Left ventricle myocardium superior (tissue), 1 donor: Measurements from ENCODE around the gene CCL7. TPM values are rescaled to one million over a fixed set of nuclear protein-coding genes. Genes with fewer than 3 reads are reported as not detected.

Source experiments
- ATAC-seq: fragments of 200-7000 bp; cut with Tn5 transposase; one replicate; pipeline ENCODE4 v1.9.1; 2020; ENCODE audit warnings: mild to moderate bottlenecking, moderate library complexity
- DNase-seq: peaks from one replicate; pipeline ENCODE4 v3.0.0-alpha.2; 2020
- intact Hi-C: fragments of 100-400 bp; cut with micrococcal nuclease; formaldehyde crosslinking; loops from one replicate; pipeline ENCODE4 v1.11.0; 2022
- total RNA-seq: library from RNA; stranded (reverse); fragmentation: NEBNext Ultra II Directional; extraction: Animal tissue kit (Norgen Biotek cat#: 25700); gene quantifications from one replicate; pipeline ENCODE4 v1.2.1, GENCODE V29; 2021
- donor health status: DM: no; HTN: yes; CAD: no; lungs with severe emphysema.

The CCL7 gene
- total RNA-seq, 1 donor from 2014 or later = not detected

- DNase-seq (no peak), ATAC-seq (no peak)
- intact Hi-C loops = no loop called here
These were observed 4.3 kb upstream of the CCL7 start for GRCh38 chr17:34265711-34266110.

GRCh38 chr17:34275881-34276280, 5.9 kb downstream of the CCL7 start:
- ATAC-seq (no peak), DNase-seq (no peak)
- intact Hi-C loops = no loop called here

DNA sequence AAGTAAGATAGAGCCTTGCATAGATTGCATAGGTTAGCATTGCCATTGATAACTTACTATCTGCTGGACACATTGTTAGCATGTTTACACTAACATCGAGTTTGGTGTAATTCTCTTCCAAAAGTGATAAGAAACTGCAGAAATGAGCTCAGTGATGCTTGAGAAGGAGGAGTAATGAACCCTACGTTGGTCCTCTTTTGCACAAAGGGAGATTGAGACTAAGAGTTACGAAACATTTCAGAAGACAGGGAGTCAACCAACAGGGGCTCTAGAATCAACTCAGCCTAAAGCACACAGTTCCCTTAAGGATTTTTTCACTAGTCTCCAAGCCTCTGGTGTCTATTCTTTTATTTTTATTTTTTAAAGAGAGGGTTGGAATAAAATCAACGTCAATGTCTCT, 6.8 kb downstream of the CCL7 start:
- ATAC-seq (no peak), DNase-seq (no peak)
- intact Hi-C loops = no loop called here

DNA sequence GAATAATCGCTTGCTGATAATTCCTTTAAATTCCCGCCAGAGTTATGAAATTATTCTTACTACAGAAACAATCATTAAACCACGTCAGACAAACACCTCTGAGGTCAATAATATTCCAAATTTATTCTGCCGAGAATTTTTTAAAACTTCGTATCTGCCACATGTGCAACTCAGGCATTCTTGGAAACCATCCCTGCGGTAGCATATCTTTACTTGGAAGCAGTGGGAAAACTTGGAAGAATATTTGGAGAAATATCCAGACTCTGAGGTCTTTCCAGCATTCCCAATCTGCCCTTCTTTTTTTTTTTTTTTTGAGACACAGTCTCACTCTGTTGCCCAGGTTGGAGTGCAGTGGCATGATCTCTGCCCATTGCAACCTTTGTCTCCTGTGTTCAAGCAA, 13.6 kb downstream of the CCL7 start:
- ATAC-seq (peak; percentile 53), DNase-seq (no peak)
- intact Hi-C loops = no loop called here

GRCh38 chr17:34285286-34285792, 15.3 kb downstream of the CCL7 start, which contains the start of gene CCL11:
Gene CCL11 (plus strand): TSS chr17:34285742. CDS start chr17:34285809, 67 bp downstream.
- intact Hi-C loops = no loop called here
- peak; percentile 29 for DNase-seq
- ATAC-seq = peak; percentile 86

DNA sequence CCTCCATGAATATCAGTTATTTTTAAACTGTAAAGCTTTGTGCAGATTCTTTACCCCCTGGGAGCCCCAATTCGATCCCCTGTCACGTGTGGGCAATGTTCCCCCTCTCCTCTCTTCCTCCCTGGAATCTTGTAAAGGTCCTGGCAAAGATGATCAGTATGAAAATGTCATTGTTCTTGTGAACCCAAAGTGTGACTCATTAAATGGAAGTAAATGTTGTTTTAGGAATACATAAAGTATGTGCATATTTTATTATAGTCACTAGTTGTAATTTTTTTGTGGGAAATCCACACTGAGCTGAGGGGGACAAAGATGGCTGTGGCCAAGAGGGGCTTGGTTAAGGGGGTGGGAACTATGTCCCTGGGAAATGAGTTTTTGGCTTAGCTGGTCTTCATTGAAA, 17.9 kb downstream of the CCL7 start:
- DNase-seq (no peak), ATAC-seq (no peak)
- intact Hi-C loops = no loop called here

DNA sequence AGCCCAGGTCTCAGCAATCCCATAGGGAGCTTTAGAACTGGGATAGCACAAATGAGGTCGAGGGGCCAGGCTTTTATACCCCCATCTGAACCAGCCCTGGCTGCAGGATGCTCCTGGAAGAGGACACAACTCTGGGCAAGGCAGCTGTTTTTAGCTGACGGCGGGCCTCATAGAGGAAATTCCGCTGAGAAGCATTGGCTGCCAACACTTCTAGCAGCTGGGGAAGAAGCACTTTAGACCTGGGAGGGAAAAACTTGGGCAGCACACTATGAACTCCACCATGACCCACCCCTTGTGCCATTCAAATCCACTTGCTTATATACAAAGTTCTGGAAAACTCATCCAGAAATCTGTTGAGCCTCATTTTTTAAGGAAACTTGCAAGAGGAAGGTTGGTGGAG, 20.6 kb downstream of the CCL7 start:
- intact Hi-C loops = no loop called here
- DNase-seq (no peak), ATAC-seq (peak; percentile 45)

DNA sequence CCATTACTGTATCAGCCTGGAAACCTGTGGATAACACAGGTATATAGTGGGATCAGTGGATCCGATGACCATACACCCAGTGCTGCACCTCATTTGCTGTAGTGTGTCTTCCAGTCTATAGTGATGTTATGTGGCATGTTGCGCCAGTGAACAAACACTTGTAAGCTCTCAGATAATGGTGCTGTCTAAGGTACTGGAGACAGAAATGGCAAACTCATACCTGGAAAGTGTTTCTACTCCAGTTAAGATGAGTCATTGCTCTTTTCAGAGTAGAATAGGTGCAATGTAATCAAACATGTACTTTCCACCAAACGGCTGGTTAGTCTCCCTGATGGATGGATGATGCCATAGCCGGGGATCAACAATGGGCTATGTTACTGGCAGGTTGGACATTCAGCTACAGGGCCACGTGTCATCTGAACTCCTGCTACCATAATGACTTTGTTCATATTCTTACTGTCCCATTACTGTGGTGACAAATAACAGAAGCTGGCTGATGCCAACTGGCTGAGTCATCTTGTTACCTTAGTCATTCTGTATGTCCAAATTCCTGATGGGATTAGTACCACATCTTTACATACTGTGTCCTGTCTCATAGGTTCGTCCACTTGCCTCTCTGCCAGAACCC, 21.8 kb downstream of the CCL7 start:
- DNase-seq = no peak
- no peak for ATAC-seq
- intact Hi-C loops = no loop called here

DNA sequence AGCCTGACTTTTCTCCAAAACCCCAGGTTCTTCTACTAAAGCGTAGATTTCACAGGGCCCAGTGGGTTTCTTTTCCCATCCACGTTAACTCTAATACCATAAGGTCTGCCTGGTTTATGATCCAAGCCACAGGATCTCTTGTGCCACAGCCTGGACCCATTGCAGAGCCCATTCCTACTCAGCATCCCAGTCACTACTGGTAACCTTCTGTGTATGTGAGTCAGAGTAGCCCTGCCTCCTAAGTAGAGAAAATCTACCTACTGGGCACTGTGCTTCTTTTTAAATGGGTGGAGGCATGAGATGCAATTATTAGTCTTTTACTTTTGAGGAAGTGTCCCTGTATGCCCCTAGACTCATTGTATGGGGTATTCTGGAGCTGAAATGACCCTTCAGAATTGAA, 29.0 kb downstream of the CCL7 start:
- no peak for ATAC-seq
- intact Hi-C loops = no loop called here
- no peak for DNase-seq

DNA sequence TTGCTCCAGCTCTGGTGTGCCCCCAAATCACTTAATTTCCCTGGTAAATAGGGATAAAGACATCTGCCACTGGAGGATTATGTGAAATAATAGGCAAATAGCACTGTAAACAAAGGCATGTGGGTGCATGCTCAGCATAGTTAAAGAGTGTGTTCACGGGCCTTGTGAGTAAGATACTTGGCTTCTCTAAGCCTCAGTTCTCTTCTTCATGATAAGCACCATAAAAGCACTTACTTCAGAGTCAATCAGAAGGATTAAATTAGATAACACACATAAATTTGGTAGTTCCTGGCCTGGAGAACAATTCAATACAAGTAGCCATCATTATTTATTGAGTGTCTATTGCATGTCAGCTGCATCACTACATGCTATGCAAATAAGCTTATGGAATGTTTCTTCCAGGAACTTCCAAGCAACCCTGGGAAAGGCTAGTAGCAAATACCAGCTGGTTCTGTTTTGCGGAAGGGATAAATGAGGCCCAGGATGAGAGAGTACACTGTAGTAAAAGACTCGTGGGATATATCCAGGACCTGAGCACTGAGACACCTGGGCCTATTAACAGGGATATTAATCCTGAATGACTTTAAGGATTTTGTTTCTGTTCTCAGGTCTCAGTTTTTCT, 30.0 kb downstream of the CCL7 start:
- ATAC-seq (peak; percentile 22), DNase-seq (no peak)
- intact Hi-C loops = no loop called here

- DNase-seq (no peak), ATAC-seq (peak; percentile 74)
- intact Hi-C loops = no loop called here
These were observed 30.8 kb downstream of the CCL7 start for GRCh38 chr17:34300652-34301370.

DNA sequence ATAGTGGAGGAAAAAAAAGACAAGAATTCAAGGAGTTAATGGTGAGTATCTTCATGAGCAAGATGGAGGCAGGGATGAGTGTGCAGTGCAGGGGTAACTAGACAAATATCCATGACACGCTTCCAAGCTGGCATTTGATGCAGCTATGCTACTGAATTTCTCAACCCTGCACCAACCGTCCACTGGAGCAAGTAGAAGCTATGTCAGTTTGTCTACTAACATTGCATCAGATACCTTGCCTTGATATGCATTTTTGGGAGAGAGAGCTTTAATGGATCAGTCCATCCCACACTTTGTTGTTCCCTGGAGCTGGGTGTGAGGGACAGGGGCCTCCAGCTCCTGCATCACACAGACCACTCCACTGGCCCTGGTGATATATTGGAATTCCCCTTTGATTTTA, 32.0 kb downstream of the CCL7 start:
- ATAC-seq (no peak), DNase-seq (no peak)
- intact Hi-C loops = no loop called here

GRCh38 chr17:34302636-34303035, 32.6 kb downstream of the CCL7 start:
- intact Hi-C loops = no loop called here
- DNase-seq = no peak
- no peak for ATAC-seq

GRCh38 chr17:34303606-34304005, 33.6 kb downstream of the CCL7 start:
- intact Hi-C loops = no loop called here
- no peak for ATAC-seq
- no peak for DNase-seq

DNA sequence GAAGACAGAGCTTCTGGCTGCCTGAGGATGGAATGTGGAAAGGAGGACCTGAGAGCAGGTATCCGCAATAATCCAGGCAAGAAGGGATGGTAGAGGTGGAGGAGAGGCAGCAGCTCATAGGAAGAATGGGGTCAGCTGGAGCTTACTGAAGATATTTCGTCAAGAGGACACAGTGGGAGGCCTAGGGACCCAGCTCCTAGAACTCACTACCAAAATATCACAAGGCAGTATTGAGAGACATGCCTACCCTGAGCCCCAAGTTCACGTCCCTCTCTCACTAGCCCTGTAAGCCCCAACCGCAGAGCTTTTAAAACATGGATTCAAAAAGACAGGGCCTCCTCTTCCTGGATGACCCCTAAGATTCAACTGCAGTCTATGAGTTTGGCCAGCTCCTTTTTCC, 35.0 kb downstream of the CCL7 start:
- DNase-seq = no peak
- ATAC-seq = no peak
- intact Hi-C loops = no loop called here

DNA sequence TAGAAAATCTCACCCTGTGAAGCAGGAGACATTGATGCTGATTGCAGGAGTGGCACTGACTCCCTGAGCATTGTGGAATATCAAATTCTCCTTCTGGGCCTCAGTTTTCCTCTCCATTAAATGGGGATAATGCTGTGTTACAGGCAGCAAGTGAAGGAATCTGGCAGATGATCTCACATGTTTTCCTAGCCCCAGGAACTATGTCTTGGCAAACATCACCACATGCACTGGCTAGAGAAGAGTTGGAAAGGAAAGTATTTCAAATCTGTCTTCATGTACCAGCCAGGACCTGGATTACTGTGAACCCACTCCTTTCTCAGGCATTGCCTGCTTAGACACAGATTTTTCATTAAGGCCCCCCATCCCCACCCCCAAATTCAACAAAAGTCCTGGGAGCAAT, 35.6 kb downstream of the CCL7 start:
- intact Hi-C loops = loop anchor here (2.0 kb wide), 1 partner anchor 105 kb away; no protein-coding TSS in a partner anchor
- ATAC-seq (no peak), DNase-seq (no peak)

DNA sequence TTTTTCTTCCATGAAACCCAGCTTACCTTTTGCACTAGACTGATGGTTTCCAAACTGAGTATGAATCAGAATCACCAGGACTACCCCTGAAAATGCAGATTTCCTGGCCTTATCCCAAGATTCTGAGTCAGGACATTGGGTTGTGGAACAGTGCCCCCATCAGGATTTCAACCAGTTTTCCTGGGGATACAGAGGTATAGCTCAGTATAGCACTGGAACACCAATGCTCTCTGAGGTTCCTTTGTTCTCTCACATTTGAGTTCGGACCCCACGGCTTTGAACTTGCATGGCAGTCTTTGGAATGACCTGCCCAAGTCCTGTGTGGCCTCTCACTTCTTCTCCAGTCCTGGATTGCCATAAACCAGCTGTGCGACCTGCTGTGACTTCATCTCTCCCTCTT, 36.4 kb downstream of the CCL7 start:
- intact Hi-C loops = loop anchor here (2.0 kb wide), 1 partner anchor 106 kb away; no protein-coding TSS in a partner anchor
- DNase-seq (no peak), ATAC-seq (peak; percentile 86)

DNA sequence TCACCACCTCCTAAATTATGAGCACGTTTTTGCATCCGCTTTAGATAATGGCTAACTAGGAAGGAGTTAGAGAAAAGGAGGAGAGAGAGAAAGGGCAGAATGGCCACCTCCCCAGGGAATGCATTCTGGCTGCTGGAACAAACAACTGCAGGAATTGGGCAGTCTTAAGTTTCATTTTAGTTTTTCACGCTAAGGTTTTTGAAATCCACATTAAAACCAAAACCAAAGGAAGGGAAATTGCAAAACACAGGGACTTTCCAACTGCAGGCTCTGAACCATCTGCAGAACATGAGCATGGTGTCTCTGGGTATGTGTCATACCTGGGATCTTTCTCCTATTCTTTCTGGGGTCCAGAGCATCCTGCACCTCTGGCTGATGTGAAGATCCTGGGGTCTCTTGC, 37.1 kb downstream of the CCL7 start:
- ATAC-seq (peak; percentile 62), DNase-seq (peak; percentile 39)
- intact Hi-C loops = loop anchor here (2.0 kb wide), 1 partner anchor 106 kb away; no protein-coding TSS in a partner anchor

DNA sequence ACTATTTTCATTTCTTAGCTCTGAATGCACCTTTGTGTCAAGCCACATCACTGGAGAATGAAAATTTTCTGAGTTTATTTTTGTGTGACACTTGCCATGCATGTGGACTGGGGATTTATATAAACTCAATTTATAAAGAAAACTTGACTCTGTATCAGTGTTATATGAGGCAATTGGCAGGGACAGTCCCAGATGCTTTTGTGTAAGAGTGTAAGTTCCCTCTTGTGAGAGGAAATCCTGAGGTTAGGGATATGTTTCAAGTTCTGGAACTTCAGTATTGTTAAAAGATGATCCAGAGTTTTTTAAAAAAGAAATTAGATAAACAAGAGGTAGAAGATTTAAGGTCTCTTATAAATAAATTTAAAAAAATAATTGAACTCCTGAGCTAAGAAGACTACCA, 38.4 kb downstream of the CCL7 start:
- ATAC-seq (no peak), DNase-seq (no peak)
- intact Hi-C loops = no loop called here

- ATAC-seq (no peak), DNase-seq (no peak)
- intact Hi-C loops = no loop called here
These were observed 41.3 kb downstream of the CCL7 start for GRCh38 chr17:34311291-34311690.
